BE2C (cell line): ENCODE results near the gene TLL2.

Source experiments
- DNase-seq: peaks from one replicate; pipeline ENCODE4 v3.0.0-alpha.2; 2020
- H3K27me3 ChIP-seq: fragments of 250-450 bp; sonication (Bioruptor Pico); 2 replicates; pipeline ENCODE4 v1.5.1; 2020; ENCODE audit warnings: mild to moderate bottlenecking
- H3K36me3 ChIP-seq: fragments of 250-450 bp; sonication (Bioruptor Pico); 2 replicates; pipeline ENCODE4 v1.5.1; 2020; ENCODE audit warnings: mild to moderate bottlenecking
- H3K4me1 ChIP-seq: fragments of 250-450 bp; sonication (Bioruptor Pico); 2 replicates; pipeline ENCODE4 v1.5.1; 2020
- H3K4me3 ChIP-seq: 2 replicates; pipeline ENCODE4 v1.5.1; 2011; ENCODE audit warnings: low read depth, low read length
- H3K9me3 ChIP-seq: fragments of 250-450 bp; sonication (Bioruptor Pico); 2 replicates; pipeline ENCODE4 v1.5.1; 2020
- TF ChIP-seq, protein P1 (sequence below): IDR thresholded peaks from 2 replicates; pipeline ENCODE4 v1.5.1; 2012; ENCODE audit warnings: mild to moderate bottlenecking, low read depth, low read length

TLL2 gene

DNA sequence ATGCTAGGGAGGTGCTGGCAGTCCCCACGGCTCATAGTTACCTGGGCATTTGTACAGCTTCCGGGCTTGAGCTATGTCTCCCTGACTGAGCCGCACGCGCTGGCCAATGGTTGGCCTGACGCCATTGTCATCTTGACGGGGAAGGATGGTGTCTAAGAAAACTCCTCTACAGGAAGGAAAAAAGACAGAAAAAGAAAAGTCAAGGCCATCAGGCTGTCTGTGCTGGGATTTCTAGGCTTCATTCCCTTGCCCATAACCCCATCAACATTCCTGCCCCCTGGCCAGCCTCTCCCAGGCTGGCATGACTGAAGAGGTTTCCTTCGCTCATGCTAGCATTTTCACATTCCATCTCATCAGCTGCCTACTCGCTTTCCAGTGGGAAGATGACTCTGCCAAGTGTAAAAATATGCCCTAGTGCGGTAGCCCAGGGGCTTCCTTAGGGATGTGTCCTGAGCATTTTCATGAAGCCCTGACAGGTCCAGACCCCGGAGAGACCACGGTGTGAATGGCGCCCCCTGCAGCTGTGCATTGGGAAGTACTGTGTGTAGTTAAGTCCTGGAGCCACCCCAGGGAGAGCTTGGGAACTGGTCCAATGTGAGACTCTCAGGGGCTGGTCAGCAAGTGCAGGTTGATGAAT, 100.5 kb downstream of the TLL2 start:
- Histone ChIP-seq H3K36me3 (no peaks in the 10 kb centered on the region), H3K27me3 (peaks cover 16% of the 10 kb centered on the region), H3K4me1 (no peaks in the 10 kb centered on the region), H3K4me3 (no peak overlapping the region), H3K9me3 (no peaks in the 10 kb centered on the region)
- DNase-seq, result no peak
- TF ChIP-seq, protein P1, sequence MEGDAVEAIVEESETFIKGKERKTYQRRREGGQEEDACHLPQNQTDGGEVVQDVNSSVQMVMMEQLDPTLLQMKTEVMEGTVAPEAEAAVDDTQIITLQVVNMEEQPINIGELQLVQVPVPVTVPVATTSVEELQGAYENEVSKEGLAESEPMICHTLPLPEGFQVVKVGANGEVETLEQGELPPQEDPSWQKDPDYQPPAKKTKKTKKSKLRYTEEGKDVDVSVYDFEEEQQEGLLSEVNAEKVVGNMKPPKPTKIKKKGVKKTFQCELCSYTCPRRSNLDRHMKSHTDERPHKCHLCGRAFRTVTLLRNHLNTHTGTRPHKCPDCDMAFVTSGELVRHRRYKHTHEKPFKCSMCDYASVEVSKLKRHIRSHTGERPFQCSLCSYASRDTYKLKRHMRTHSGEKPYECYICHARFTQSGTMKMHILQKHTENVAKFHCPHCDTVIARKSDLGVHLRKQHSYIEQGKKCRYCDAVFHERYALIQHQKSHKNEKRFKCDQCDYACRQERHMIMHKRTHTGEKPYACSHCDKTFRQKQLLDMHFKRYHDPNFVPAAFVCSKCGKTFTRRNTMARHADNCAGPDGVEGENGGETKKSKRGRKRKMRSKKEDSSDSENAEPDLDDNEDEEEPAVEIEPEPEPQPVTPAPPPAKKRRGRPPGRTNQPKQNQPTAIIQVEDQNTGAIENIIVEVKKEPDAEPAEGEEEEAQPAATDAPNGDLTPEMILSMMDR, result peak; percentile 8; the same call in 1 of the 2 replicates

GRCh38 chr10:96411716-96412320, 101.9 kb downstream of the TLL2 start:
- no peak overlapping the region for H3K4me3 ChIP-seq
- H3K4me1 ChIP-seq, result no peaks in the 10 kb centered on the region
- H3K9me3 ChIP-seq, result no peaks in the 10 kb centered on the region
- no peaks in the 10 kb centered on the region for H3K36me3 ChIP-seq
- TF ChIP-seq, protein P1, result no peak
- DNase-seq, result no peak
- H3K27me3 ChIP-seq, result peaks cover 17% of the 10 kb centered on the region

DNA sequence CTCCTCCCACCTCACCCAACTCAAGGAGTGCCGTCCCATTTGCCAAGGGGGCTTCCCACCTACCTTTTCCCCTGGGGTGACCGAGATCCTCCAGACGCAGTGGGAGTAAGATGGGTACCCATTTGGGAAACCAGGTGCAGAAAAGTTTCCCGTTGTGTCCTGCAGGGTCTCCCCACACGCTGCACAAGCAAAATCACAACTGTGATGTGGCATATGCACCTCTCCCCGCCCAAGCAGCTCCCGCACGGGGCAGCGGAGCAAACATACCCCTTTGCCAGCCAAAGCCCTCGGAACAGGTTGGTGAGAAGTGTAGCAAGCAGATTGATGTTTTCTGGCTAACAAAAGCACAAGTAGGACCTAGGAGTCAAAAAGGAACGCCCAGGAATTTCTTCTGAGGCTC, 103.4 kb downstream of the TLL2 start:
- Histone ChIP-seq H3K4me1 (no peaks in the 10 kb centered on the region), H3K27me3 (peaks cover 17% of the 10 kb centered on the region), H3K4me3 (no peak overlapping the region), H3K9me3 (no peaks in the 10 kb centered on the region), H3K36me3 (no peaks in the 10 kb centered on the region)
- TF ChIP-seq, protein P1, result no peak
- DNase-seq, result no peak

GRCh38 chr10:96408201-96408600, 105.5 kb downstream of the TLL2 start:
- H3K9me3 ChIP-seq, result no peaks in the 10 kb centered on the region
- peaks cover 17% of the 10 kb centered on the region for H3K27me3 ChIP-seq
- TF ChIP-seq, protein P1, result no peak
- no peaks in the 10 kb centered on the region for H3K4me1 ChIP-seq
- H3K4me3 ChIP-seq, result no peak overlapping the region
- no peak for DNase-seq
- no peaks in the 10 kb centered on the region for H3K36me3 ChIP-seq

GRCh38 chr10:96407560-96408069, 106.1 kb downstream of the TLL2 start:
- Histone ChIP-seq H3K4me1 (no peaks in the 10 kb centered on the region), H3K27me3 (peaks cover 17% of the 10 kb centered on the region), H3K36me3 (no peaks in the 10 kb centered on the region), H3K9me3 (no peaks in the 10 kb centered on the region), H3K4me3 (no peak overlapping the region)
- TF ChIP-seq, protein P1, result no peak
- no peak for DNase-seq

DNA sequence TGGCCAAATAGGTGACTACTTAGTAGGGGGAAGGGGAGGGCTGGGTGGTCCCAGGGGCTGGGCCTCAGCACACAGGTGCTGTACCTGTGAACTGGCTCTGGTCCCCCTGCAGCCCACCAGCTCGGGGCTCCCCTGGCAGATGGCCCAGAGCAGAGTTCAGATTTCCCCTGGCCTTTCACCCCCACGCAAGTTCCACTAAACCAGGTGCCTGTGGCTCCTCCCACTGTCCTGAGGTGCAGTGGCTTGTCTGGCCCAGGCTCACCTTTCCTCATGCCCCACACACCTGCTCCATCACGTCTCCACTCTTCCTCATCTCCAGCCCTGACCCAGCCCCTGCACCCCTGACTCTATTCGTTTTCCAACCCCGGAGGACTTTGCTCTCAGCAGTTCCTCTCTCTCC, 107.6 kb downstream of the TLL2 start:
- DNase-seq, result no peak
- H3K27me3 ChIP-seq, result peaks cover 18% of the 10 kb centered on the region
- TF ChIP-seq, protein P1, result no peak

More for the DNA sequence above, 107.6 kb downstream of the TLL2 start:
- Histone ChIP-seq H3K4me1 (no peaks in the 10 kb centered on the region), H3K4me3 (no peak overlapping the region), H3K9me3 (no peaks in the 10 kb centered on the region), H3K36me3 (no peaks in the 10 kb centered on the region)
